Ishikawa (cell line): Measurements from ENCODE around the gene ACTN4.

Experiments
- CEBPB ChIP-seq: IDR thresholded peaks from 2 replicates; pipeline ENCODE4 v1.6.1; 2012
- CREB1 ChIP-seq: IDR thresholded peaks from 2 replicates; pipeline ENCODE4 v1.6.1; 2012; ENCODE audit warnings: low read depth
- EGR1 ChIP-seq: IDR thresholded peaks from 2 replicates; pipeline ENCODE4 v1.6.1; 2012
- EP300 ChIP-seq: IDR thresholded peaks from 2 replicates; pipeline ENCODE4 v1.6.1; 2012; ENCODE audit warnings: borderline replicate concordance
- FOXM1 ChIP-seq: IDR thresholded peaks from 2 replicates; pipeline ENCODE4 v1.6.1; 2012; ENCODE audit warnings: low read depth, borderline replicate concordance
- MAX ChIP-seq: IDR thresholded peaks from 2 replicates; pipeline ENCODE4 v1.6.1; 2012
- NFIC ChIP-seq: IDR thresholded peaks from 2 replicates; pipeline ENCODE4 v1.6.1; 2012
- RAD21 ChIP-seq: IDR thresholded peaks from 2 replicates; pipeline ENCODE4 v1.6.1; 2012; ENCODE audit warnings: low read depth
- REST ChIP-seq: IDR thresholded peaks from 2 replicates; pipeline ENCODE4 v1.6.1; 2012; ENCODE audit warnings: low read depth, mild to moderate bottlenecking
- TAF1 ChIP-seq: IDR thresholded peaks from 2 replicates; pipeline ENCODE4 v1.6.1; 2012; ENCODE audit warnings: low read depth, mild to moderate bottlenecking
- TCF12 ChIP-seq: IDR thresholded peaks from 2 replicates; pipeline ENCODE4 v1.6.1; 2012; ENCODE audit warnings: low read depth
- TEAD4 ChIP-seq: IDR thresholded peaks from 2 replicates; pipeline ENCODE4 v1.6.1; 2012
- USF1 ChIP-seq: IDR thresholded peaks from 2 replicates; pipeline ENCODE4 v1.6.1; 2012
- YY1 ChIP-seq: IDR thresholded peaks from 2 replicates; pipeline ENCODE4 v1.6.1; 2012; ENCODE audit warnings: low read depth
- ZBTB7A ChIP-seq: IDR thresholded peaks from 2 replicates; pipeline ENCODE4 v1.6.1; 2012; ENCODE audit warnings: low read depth

ACTN4 gene

GRCh38 chr19:38669552-38669951 is 22.1 kb downstream of the ACTN4 start:
- no peak for TF ChIP-seq YY1

GRCh38 chr19:38670921-38671398 is 23.5 kb downstream of the ACTN4 start:
- TF ChIP-seq CEBPB, result no peak
- no peak for TF ChIP-seq NFIC
- TF ChIP-seq TAF1, result no peak
- TF ChIP-seq EGR1, result no peak
- no peak for TF ChIP-seq ZBTB7A
- no peak for TF ChIP-seq TCF12
- TF ChIP-seq USF1, result no peak
- TF ChIP-seq FOXM1, result no peak

- TF ChIP-seq FOXM1 (no peak), MAX (no peak), NFIC (no peak), TEAD4 (no peak), EP300 (no peak), TAF1 (no peak), REST (no peak), YY1 (no peak), EGR1 (no peak), USF1 (no peak), CREB1 (no peak), CEBPB (no peak), RAD21 (no peak)
Observed at GRCh38 chr19:38671654-38672053, 24.2 kb downstream of the ACTN4 start.

GRCh38 chr19:38673030-38673429 is 25.6 kb downstream of the ACTN4 start:
- TF ChIP-seq CREB1 (no peak), TCF12 (no peak), RAD21 (no peak), ZBTB7A (no peak), USF1 (no peak), CEBPB (no peak), TAF1 (no peak), EP300 (no peak), NFIC (no peak), TEAD4 (no peak), EGR1 (no peak), YY1 (no peak), REST (no peak), MAX (no peak)

GRCh38 chr19:38674388-38675171 is 27.1 kb downstream of the ACTN4 start:
- no peak for TF ChIP-seq YY1
- TF ChIP-seq EP300, result no peak
- TF ChIP-seq NFIC, result no peak
- TF ChIP-seq ZBTB7A, result no peak
- TF ChIP-seq CREB1, result no peak
- TF ChIP-seq TEAD4, result no peak
- no peak for TF ChIP-seq MAX
- no peak for TF ChIP-seq USF1
- TF ChIP-seq FOXM1, result no peak
- no peak for TF ChIP-seq TAF1
- TF ChIP-seq CEBPB, result no peak
- TF ChIP-seq REST, result no peak
- TF ChIP-seq TCF12, result no peak
- TF ChIP-seq EGR1, result no peak
- no peak for TF ChIP-seq RAD21
